Gastrocnemius medialis (tissue), 4 donors: ENCODE measurements around the gene RREB1. TPM values are rescaled to one million over a fixed set of nuclear protein-coding genes. Genes with fewer than 3 reads are reported as not detected.

Experiments used
- ATAC-seq, 2 donors: fragments of 150-250 bp; one replicate each; pipeline ENCODE4 v1.9.1; 2016
- DNase-seq, 2 donors: peaks; one replicate each; pipeline ENCODE4 v3.0.0-alpha.2; 2019
- H3K27ac ChIP-seq, 4 donors: fragments of 200-600 bp; sonication (generic); 1 replicate in 1 of 4; 2 replicates in 3 of 4; pipeline ENCODE4 v1.5.1; 2016 to 2018; ENCODE audit warnings: mild to moderate bottlenecking in 2 of 4, moderate library complexity in 1 of 4
- H3K27me3 ChIP-seq, 3 donors: fragments of 200-600 bp; sonication (generic) in 2 of 3; 1 replicate in 1 of 3; 2 replicates in 2 of 3; pipeline versions ENCODE4 v1.5.1 to v1.6.0; 2016 to 2019; ENCODE audit warnings: mild to moderate bottlenecking in 1 of 3, moderate library complexity in 1 of 3
- H3K36me3 ChIP-seq, 2 donors: fragments of 200-600 bp; sonication (generic) in 1 of 2; one replicate each; pipeline ENCODE4 v1.5.1; 2017 to 2018
- H3K4me1 ChIP-seq, 2 donors: fragments of 200-600 bp; sonication (generic) in 1 of 2; one replicate each; pipeline ENCODE4 v1.5.1; 2016 to 2017; ENCODE audit warnings: mild to moderate bottlenecking in 2 of 2
- H3K4me3 ChIP-seq, 4 donors: fragments of 200-600 bp; sonication (generic) in 3 of 4; 1 replicate in 1 of 4; 2 replicates in 3 of 4; pipeline ENCODE4 v1.5.1; 2016 to 2019; ENCODE audit warnings: mild to moderate bottlenecking in 2 of 4
- H3K9me3 ChIP-seq, 3 donors: fragments of 200-600 bp; sonication (generic) in 2 of 3; 1 replicate in 1 of 3; 2 replicates in 2 of 3; pipeline ENCODE4 v1.5.1; 2016 to 2019
- POLR2A ChIP-seq, 2 donors: fragments of 450-650 bp; IDR thresholded peaks; one replicate each; pipeline ENCODE4 v1.6.1; 2017; ENCODE audit warnings: antibody characterized with exemption in 2 of 2, mild to moderate bottlenecking in 2 of 2, moderate library complexity in 2 of 2
- in situ Hi-C, 4 donors: fragments of 200-750 bp; cut with MboI; loops; one replicate each; pipeline versions ENCODE4 v1.15.0 to v1.8.0; 2017; ENCODE audit warnings: low sequenced_read_pairs in 4 of 4
- intact Hi-C: fragments of 100-400 bp; cut with DNase I; formaldehyde crosslinking; loops from one replicate; pipeline ENCODE4 v1.15.1; 2023; ENCODE audit warnings: low total_unique reads
- total RNA-seq, 4 donors: library from RNA; depleted of rRNA; stranded (reverse); fragments of >200 nt; gene quantifications; one replicate each; pipeline versions ENCODE4 v1.1.0 to v1.2.3, GENCODE V29; 2016
- TF ChIP-seq, protein P1 (sequence below), 5 experiments: fragments of 450-650 bp in 3 of 5; fragments of 200-600 bp in 2 of 5; sonication (generic) in 2 of 5; IDR thresholded peaks in 4 of 5; conservative IDR thresholded peaks in 1 of 5; 1 replicate in 4 of 5; 2 replicates in 1 of 5; pipeline ENCODE4 v1.5.1; 2016 to 2019; ENCODE audit warnings: antibody characterized with exemption in 5 of 5, mild to moderate bottlenecking in 3 of 5, moderate library complexity in 3 of 5

RREB1 gene
- total RNA-seq, 4 donors from 2014 or later = 18.0 to 41.3 (median 39.2) TPM

DNA sequence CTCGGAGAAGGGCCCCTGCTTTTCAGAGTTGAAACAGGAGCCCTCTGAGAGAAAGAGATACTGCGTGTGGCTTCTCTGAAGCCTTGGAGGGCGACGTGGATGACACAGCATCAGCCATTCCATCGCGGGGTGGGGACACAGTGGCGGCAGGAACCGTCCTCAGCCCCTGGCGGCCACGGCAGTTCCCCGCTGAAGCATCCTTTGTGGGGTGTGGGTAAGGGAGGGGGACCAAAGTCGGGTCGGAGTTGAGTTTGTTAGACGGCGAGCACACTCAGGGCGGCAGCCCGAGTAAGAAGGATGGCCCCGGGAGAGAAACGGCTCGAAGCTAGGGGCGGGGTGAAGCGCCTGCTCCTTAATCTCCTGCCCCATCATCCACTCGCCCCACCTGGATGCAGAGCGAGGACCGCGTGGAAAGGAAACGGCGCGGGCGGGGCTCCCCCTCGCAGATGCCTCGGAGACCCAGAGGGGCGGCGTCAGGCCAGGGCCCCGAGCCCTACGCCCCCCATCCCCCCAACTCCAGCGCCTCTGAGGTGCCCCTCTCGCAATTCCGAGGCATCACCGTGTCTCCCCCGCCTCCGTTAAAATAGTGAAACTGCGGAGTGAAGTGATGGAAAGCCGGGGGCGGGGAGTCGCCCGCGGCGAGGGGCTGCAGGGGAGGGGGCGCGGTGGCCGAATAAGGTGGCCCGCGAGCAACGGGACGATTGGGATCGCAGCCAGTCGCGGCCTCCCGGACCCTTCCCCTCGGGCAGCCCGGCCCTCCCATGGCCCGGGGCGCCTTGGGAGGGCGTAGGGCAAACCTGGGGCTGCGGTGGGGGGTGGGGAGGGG is 796 bp upstream of the RREB1 start:
- H3K4me1 ChIP-seq = peaks cover 12 to 15% of the 10 kb centered on the region in 2 donors
- no peaks in the 10 kb centered on the region for H3K36me3 ChIP-seq
- in situ Hi-C loops = loop anchor here in 1 of 4 donors (25.0 kb wide), 1 partner anchor 105 kb away; no protein-coding TSS in a partner anchor
- H3K27me3 ChIP-seq = no peaks in the 10 kb centered on the region
- H3K4me3 ChIP-seq = peak overlapping the region; percentile 93 to 98 (median 96)
- H3K27ac ChIP-seq = peak overlapping the region; percentile 85 to 96 (median 94)
- H3K9me3 ChIP-seq = no peaks in the 10 kb centered on the region
- DNase-seq = peak in 1 of 2 donors; percentile 7
- intact Hi-C loops = loop anchor here (2.0 to 5.0 kb wide), 4 partner anchors 60 to 360 kb away; no protein-coding TSS in a partner anchor
- peak in 1 of 2 donors; percentile 18 for ATAC-seq
- no peak for TF ChIP-seq POLR2A (IDR thresholded peaks at IDR 0.05)
- TF ChIP-seq, protein P1, sequence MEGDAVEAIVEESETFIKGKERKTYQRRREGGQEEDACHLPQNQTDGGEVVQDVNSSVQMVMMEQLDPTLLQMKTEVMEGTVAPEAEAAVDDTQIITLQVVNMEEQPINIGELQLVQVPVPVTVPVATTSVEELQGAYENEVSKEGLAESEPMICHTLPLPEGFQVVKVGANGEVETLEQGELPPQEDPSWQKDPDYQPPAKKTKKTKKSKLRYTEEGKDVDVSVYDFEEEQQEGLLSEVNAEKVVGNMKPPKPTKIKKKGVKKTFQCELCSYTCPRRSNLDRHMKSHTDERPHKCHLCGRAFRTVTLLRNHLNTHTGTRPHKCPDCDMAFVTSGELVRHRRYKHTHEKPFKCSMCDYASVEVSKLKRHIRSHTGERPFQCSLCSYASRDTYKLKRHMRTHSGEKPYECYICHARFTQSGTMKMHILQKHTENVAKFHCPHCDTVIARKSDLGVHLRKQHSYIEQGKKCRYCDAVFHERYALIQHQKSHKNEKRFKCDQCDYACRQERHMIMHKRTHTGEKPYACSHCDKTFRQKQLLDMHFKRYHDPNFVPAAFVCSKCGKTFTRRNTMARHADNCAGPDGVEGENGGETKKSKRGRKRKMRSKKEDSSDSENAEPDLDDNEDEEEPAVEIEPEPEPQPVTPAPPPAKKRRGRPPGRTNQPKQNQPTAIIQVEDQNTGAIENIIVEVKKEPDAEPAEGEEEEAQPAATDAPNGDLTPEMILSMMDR (IDR thresholded peaks at IDR 0.05 in 4 of 5, conservative IDR thresholded peaks at IDR 0.05 in 1 of 5) = peak in 3 of 5 experiments; percentile 9 to 38 (median 24)

DNA sequence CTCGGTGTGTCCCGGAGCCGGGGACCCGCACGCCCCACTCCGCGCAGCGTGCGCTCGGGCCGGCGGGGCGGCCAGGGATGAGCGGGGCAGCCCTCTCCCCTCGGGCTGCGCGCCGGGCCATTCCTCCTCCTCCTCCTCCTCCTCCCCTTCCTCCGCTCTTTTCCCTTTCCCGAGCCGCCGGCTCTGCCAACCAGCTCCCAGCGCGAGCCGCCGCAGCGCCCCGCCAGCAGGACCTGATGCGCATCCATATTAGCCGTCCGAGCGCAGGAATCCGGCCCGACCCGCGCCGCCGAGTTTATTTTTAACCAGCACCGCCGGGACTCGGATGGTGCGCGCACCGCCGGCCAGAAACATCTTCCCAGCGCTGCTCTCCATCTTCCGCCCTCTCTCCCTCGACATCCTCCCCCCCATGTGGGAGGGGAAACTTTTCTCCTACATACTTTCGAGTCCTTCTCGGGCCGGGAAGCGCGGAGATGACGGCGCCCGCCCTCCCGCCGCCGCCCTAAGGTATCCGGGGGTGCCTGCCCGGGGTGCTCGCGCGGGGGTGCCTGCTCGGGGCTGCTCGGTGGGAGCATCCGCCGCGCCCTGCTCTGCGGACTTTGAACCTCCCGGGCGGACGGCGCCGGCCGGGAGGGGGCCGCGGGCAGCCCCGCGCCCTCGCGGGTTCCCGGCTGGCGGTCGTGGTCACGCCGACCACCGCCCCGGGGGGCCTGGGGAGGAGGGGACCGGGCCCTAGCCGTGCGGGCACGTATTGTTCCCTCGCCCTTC is 619 bp downstream of the RREB1 start:
- ATAC-seq = peak; percentile 40
- Histone ChIP-seq H3K4me1 (peaks cover 17 to 29% of the 10 kb centered on the region in 2 donors), H3K4me3 (peak overlapping the region; percentile 93 to 98 (median 96)), H3K27me3 (no peaks in the 10 kb centered on the region), H3K36me3 (no peaks in the 10 kb centered on the region), H3K9me3 (no peaks in the 10 kb centered on the region), H3K27ac (peak overlapping the region; percentile 85 to 96 (median 94))
- TF ChIP-seq POLR2A (IDR thresholded peaks at IDR 0.05) = peak in 1 of 2 donors; percentile 13
- TF ChIP-seq, protein P1 (IDR thresholded peaks at IDR 0.05 in 4 of 5, conservative IDR thresholded peaks at IDR 0.05 in 1 of 5) = no peak
- intact Hi-C loops = loop anchor here (2.0 to 5.0 kb wide), 5 partner anchors 50 to 361 kb away; no protein-coding TSS in a partner anchor
- peak; percentile 20 to 60 for DNase-seq
- in situ Hi-C loops = loop anchor here in 1 of 4 donors (25.0 kb wide), 1 partner anchor 104 kb away; no protein-coding TSS in a partner anchor

DNA sequence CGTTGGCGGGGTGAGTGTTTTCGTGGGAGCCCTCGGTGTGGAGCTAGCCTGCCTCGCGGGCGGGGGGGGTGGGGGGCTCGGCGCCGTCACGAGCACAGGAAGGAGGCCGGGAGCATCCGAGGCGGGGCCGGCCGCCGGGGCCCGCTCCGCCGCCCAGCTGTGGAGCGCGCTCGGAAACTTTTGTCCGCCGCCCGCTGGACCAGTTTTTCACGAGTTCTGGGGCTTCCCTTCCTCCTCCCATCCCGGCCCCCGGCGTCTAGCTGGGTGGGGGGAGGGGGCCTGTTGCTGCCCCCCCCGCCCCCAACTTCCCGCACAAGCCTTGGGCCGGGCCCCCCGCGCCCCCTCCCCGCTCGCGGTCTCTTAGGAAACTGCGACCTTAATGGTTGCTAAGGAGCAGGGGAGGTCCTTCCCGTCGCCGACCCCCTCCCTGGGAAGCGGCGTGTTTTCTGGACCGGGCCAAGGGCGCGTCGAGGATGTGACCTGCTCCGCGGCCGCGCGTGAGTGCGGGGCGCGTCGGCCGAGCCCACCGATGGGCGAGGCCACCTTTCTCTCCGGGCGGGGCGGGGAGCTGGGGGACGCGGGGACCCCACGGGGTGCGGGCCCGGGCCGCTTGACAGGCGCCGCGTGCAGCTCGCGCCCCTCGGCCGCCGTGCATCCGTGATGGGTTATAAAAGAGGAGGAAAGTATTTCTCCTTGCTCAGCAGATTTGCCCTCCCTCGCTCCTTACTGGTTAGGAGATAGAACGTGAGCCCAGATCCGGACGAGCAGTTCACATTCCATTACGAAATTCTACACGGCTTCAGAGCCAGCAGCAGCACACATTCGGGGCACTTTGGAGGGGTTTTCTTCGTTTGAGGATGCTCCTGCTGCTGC is 1.4 kb downstream of the RREB1 start:
- DNase-seq (peak; percentile 52 to 65), ATAC-seq (peak; percentile 60 to 68)
- H3K9me3 ChIP-seq = no peaks in the 10 kb centered on the region
- peak overlapping the region; percentile 85 to 96 (median 94) for H3K27ac ChIP-seq
- H3K36me3 ChIP-seq = no peaks in the 10 kb centered on the region
- peak; percentile 35 to 41 for TF ChIP-seq POLR2A (IDR thresholded peaks at IDR 0.05)
- TF ChIP-seq, protein P1 (IDR thresholded peaks at IDR 0.05 in 4 of 5, conservative IDR thresholded peaks at IDR 0.05 in 1 of 5) = no peak
- in situ Hi-C loops = loop anchor here in 1 of 4 donors (25.0 kb wide), 1 partner anchor 103 kb away; no protein-coding TSS in a partner anchor
- H3K4me3 ChIP-seq = peak overlapping the region; percentile 93 to 98 (median 96)
- H3K27me3 ChIP-seq = no peaks in the 10 kb centered on the region
- H3K4me1 ChIP-seq = peaks cover 20 to 37% of the 10 kb centered on the region in 2 donors
- intact Hi-C loops = loop anchor here (1.0 to 5.0 kb wide), 6 partner anchors 50 to 362 kb away; no protein-coding TSS in a partner anchor
